Liver (tissue), 9 donors: Measurements from ENCODE around the gene TFDP2. TPM values are rescaled to one million over a fixed set of nuclear protein-coding genes. Genes with fewer than 3 reads are reported as not detected.

Source experiments
- DNase-seq: peaks from one replicate; pipeline ENCODE4 v3.0.0-alpha.2; 2017; ENCODE audit warnings: low spot score
- H3K27ac ChIP-seq, 2 donors: one replicate each; pipeline ENCODE4 v1.7.0; 2013; ENCODE audit warnings: inconsistent platforms in 2 of 2, low read length in 2 of 2, control low read depth in 1 of 2, low read depth in 1 of 2, mild to moderate bottlenecking in 1 of 2
- H3K27me3 ChIP-seq, 4 donors: one replicate each; pipeline versions ENCODE4 v1.6.1 to v1.7.0; 2013; ENCODE audit warnings: low read length in 3 of 4, inconsistent platforms in 1 of 4, mild to moderate bottlenecking in 1 of 4, moderate library complexity in 1 of 4; ENCODE audit not compliant: control insufficient read depth in 4 of 4, insufficient read depth in 4 of 4
- H3K36me3 ChIP-seq, 4 donors: one replicate each; pipeline versions ENCODE4 v1.6.1 to v1.7.0; 2013; ENCODE audit warnings: low read length in 3 of 4, mild to moderate bottlenecking in 3 of 4, low read depth in 1 of 4, moderate library complexity in 1 of 4; ENCODE audit not compliant: control insufficient read depth in 4 of 4, insufficient read depth in 3 of 4
- H3K4me1 ChIP-seq, 4 donors: one replicate each; pipeline versions ENCODE4 v1.6.1 to v1.7.0; 2013; ENCODE audit warnings: low read length in 3 of 4, mild to moderate bottlenecking in 3 of 4, moderate library complexity in 1 of 4; ENCODE audit not compliant: control insufficient read depth in 4 of 4, insufficient read depth in 4 of 4
- H3K4me3 ChIP-seq, 3 donors: one replicate each; pipeline versions ENCODE4 v1.6.1 to v1.7.0; 2013; ENCODE audit warnings: low read length in 3 of 3, control low read depth in 1 of 3, low read depth in 1 of 3, mild to moderate bottlenecking in 1 of 3
- H3K9ac ChIP-seq, 2 donors: one replicate each; pipeline ENCODE4 v1.7.0; 2013; ENCODE audit warnings: low read length in 2 of 2, mild to moderate bottlenecking in 2 of 2, moderate library complexity in 2 of 2, control low read depth in 1 of 2, low read depth in 1 of 2
- H3K9me3 ChIP-seq, 4 donors: one replicate each; pipeline versions ENCODE4 v1.6.1 to v1.7.0; 2013; ENCODE audit warnings: low read length in 3 of 4; ENCODE audit not compliant: control insufficient read depth in 4 of 4
- EGR1 ChIP-seq, 2 donors: IDR thresholded peaks; 2 replicates each; pipeline ENCODE4 v1.6.1; 2016 to 2018; ENCODE audit warnings: antibody characterized with exemption in 2 of 2, low read depth in 2 of 2
- FOXA1 ChIP-seq: IDR thresholded peaks from 2 replicates; pipeline ENCODE4 v1.6.1; 2016; ENCODE audit warnings: antibody characterized with exemption
- FOXA2 ChIP-seq: IDR thresholded peaks from 2 replicates; pipeline ENCODE4 v1.6.1; 2016; ENCODE audit warnings: antibody characterized with exemption
- GABPA ChIP-seq, 2 donors: IDR thresholded peaks in 1 of 2; conservative IDR thresholded peaks in 1 of 2; 2 replicates each; pipeline ENCODE4 v1.6.1; 2016; ENCODE audit warnings: antibody characterized with exemption in 2 of 2, mild to moderate bottlenecking in 1 of 2, moderate library complexity in 1 of 2
- HNF4A ChIP-seq, 2 donors: conservative IDR thresholded peaks; 2 replicates each; pipeline ENCODE4 v1.6.1; 2016; ENCODE audit warnings: antibody characterized with exemption in 2 of 2, mild to moderate bottlenecking in 2 of 2
- HNF4G ChIP-seq: IDR thresholded peaks from 2 replicates; pipeline ENCODE4 v1.6.1; 2016; ENCODE audit warnings: antibody characterized with exemption
- JUND ChIP-seq, 2 donors: IDR thresholded peaks; 2 replicates each; pipeline ENCODE4 v1.6.1; 2016; ENCODE audit warnings: antibody characterized with exemption in 2 of 2
- NR2F2 ChIP-seq: IDR thresholded peaks from 2 replicates; pipeline ENCODE4 v1.6.1; 2016; ENCODE audit warnings: antibody characterized with exemption
- RAD21 ChIP-seq, 2 donors: IDR thresholded peaks; 2 replicates each; pipeline ENCODE4 v1.6.1; 2016; ENCODE audit warnings: antibody characterized with exemption in 2 of 2, mild to moderate bottlenecking in 2 of 2
- RXRA ChIP-seq, 2 donors: IDR thresholded peaks; 2 replicates each; pipeline ENCODE4 v1.6.1; 2017 to 2018; ENCODE audit warnings: antibody characterized with exemption in 2 of 2, mild to moderate bottlenecking in 1 of 2
- TAF1 ChIP-seq: conservative IDR thresholded peaks from 2 replicates; pipeline ENCODE4 v1.6.1; 2016; ENCODE audit warnings: antibody characterized with exemption, mild to moderate bottlenecking
- YY1 ChIP-seq: IDR thresholded peaks from 2 replicates; pipeline ENCODE4 v1.6.1; 2016; ENCODE audit warnings: antibody characterized with exemption, mild to moderate bottlenecking
- WGBS: extraction: QIAGEN DNeasy Blood & Tissue Kit; methylation state at CpG from one replicate; pipeline ENCODE4 v1.1.7; 2013; 5-methylcytosine and 5-hydroxymethylcytosine counted together
- polyA plus RNA-seq, 2 donors: library from polyadenylated mRNA; stranded (reverse) in 1 of 2; unstranded in 1 of 2; fragments of 200-250 nt in 1 of 2; fragments of >200 nt in 1 of 2; fragmentation: Nextera tagmentation in 1 of 2; extraction: Ambion mirVana in 1 of 2; gene quantifications; one replicate each; pipeline versions ENCODE4 v1.2.1 to v1.2.3, GENCODE V29; 2013 to 2015
- total RNA-seq, 2 donors: library from RNA; depleted of rRNA; stranded (reverse); fragments of >200 nt; gene quantifications; one replicate each; pipeline ENCODE4 v1.2.3, GENCODE V29; 2014
- TF ChIP-seq, protein P1 (sequence below): fragments of 150-350 bp; IDR thresholded peaks from 2 replicates; pipeline ENCODE4 v1.5.1; 2017; ENCODE audit warnings: improper control_type of control experiment, low read depth, low read length; ENCODE audit not compliant: missing input control
- TF ChIP-seq, protein P2 (sequence below): IDR thresholded peaks from 2 replicates; pipeline ENCODE4 v1.6.1; 2016; ENCODE audit warnings: antibody characterized with exemption, mild to moderate bottlenecking
- TF ChIP-seq, protein P3 (sequence below): IDR thresholded peaks from 2 replicates; pipeline ENCODE4 v1.6.1; 2016; ENCODE audit warnings: antibody characterized with exemption
- TF ChIP-seq, protein P4 (sequence below): IDR thresholded peaks from 2 replicates; pipeline ENCODE4 v1.6.1; 2016; ENCODE audit warnings: antibody characterized with exemption
- TF ChIP-seq, protein P5 (sequence below): IDR thresholded peaks from 2 replicates; pipeline ENCODE4 v1.6.1; 2016; ENCODE audit warnings: antibody characterized with exemption
- donor health status: healthy.
- donor health status: healthy.
- donor health status: healthy.
- donor health status: healthy.
- donor health status: healthy.

TFDP2 gene
- total and polyA plus RNA-seq, 4 donors: 8.0 to 52.0 (median 29.7) TPM

DNA sequence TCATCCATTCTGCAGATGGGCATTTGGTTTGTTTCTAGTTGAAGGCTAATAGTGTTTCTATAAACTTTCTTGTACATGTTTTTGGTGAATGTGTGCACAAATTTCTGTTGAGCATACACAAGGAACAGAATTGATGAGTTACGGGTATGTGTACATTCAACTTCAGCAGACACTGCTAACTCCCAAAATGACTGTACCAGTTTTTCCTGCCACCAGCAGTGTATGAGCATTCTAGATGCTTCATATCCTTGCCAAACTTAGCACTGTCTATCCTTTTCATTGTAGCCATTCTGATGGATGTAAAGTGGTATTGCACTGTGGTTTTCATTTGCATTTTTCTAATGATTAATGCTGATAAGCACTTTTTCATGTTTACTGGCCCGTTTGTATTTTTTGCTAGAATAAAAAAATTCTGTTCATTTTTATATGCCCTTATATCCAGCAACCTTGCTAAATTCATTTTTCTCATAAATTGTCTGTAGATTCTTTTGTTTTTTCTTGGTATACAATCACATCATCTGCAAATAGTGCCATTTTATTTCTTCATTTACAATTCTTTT lies 162.7 kb downstream of the TFDP2 start (continued):
- TF ChIP-seq, protein P1, sequence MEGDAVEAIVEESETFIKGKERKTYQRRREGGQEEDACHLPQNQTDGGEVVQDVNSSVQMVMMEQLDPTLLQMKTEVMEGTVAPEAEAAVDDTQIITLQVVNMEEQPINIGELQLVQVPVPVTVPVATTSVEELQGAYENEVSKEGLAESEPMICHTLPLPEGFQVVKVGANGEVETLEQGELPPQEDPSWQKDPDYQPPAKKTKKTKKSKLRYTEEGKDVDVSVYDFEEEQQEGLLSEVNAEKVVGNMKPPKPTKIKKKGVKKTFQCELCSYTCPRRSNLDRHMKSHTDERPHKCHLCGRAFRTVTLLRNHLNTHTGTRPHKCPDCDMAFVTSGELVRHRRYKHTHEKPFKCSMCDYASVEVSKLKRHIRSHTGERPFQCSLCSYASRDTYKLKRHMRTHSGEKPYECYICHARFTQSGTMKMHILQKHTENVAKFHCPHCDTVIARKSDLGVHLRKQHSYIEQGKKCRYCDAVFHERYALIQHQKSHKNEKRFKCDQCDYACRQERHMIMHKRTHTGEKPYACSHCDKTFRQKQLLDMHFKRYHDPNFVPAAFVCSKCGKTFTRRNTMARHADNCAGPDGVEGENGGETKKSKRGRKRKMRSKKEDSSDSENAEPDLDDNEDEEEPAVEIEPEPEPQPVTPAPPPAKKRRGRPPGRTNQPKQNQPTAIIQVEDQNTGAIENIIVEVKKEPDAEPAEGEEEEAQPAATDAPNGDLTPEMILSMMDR: no peak

DNA sequence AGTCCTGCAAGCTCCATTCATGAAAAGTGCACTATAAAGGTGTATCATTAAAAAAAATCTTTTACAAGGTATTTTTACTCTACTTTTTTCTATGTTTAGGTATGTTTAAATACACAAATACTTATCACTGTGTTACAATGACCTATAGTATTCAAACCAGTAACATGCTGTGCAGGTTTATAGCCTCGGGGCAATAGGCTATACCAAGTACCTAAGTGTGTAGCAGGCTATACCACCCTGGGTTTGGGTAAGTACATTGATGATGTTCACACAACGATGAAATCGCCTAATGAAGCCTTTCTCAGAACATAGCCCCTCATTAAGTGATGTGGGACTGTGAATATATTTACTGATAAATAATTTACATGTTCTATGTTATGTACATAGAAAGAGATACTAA lies 168.3 kb downstream of the TFDP2 start:
- Histone ChIP-seq H3K27ac (no peak overlapping the region), H3K9ac (no peak overlapping the region), H3K27me3 (no peaks in the 10 kb centered on the region), H3K4me3 (no peak overlapping the region), H3K36me3 (peaks cover 0 to 5% (median 2%) of the 10 kb centered on the region in 4 donors), H3K9me3 (no peaks in the 10 kb centered on the region), H3K4me1 (no peaks in the 10 kb centered on the region)
- DNase-seq: no peak
- TF ChIP-seq, protein P1: no peak
- no peak for TF ChIP-seq EGR1 (IDR thresholded peaks at IDR 0.05; ENCODE audit: low read depth in 2 of 2)
- no peak for TF ChIP-seq FOXA2
- TF ChIP-seq RXRA (IDR thresholded peaks at IDR 0.05): no peak
- TF ChIP-seq JUND (IDR thresholded peaks at IDR 0.05): no peak
- TF ChIP-seq FOXA1: no peak
- TF ChIP-seq HNF4A (conservative IDR thresholded peaks at IDR 0.05): no peak
- TF ChIP-seq HNF4G: no peak
- TF ChIP-seq, protein P2, sequence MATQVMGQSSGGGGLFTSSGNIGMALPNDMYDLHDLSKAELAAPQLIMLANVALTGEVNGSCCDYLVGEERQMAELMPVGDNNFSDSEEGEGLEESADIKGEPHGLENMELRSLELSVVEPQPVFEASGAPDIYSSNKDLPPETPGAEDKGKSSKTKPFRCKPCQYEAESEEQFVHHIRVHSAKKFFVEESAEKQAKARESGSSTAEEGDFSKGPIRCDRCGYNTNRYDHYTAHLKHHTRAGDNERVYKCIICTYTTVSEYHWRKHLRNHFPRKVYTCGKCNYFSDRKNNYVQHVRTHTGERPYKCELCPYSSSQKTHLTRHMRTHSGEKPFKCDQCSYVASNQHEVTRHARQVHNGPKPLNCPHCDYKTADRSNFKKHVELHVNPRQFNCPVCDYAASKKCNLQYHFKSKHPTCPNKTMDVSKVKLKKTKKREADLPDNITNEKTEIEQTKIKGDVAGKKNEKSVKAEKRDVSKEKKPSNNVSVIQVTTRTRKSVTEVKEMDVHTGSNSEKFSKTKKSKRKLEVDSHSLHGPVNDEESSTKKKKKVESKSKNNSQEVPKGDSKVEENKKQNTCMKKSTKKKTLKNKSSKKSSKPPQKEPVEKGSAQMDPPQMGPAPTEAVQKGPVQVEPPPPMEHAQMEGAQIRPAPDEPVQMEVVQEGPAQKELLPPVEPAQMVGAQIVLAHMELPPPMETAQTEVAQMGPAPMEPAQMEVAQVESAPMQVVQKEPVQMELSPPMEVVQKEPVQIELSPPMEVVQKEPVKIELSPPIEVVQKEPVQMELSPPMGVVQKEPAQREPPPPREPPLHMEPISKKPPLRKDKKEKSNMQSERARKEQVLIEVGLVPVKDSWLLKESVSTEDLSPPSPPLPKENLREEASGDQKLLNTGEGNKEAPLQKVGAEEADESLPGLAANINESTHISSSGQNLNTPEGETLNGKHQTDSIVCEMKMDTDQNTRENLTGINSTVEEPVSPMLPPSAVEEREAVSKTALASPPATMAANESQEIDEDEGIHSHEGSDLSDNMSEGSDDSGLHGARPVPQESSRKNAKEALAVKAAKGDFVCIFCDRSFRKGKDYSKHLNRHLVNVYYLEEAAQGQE: no peak
- TF ChIP-seq, protein P3, sequence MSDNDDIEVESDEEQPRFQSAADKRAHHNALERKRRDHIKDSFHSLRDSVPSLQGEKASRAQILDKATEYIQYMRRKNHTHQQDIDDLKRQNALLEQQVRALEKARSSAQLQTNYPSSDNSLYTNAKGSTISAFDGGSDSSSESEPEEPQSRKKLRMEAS: no peak
- TF ChIP-seq TAF1: no peak
- no peak for TF ChIP-seq YY1
- TF ChIP-seq RAD21 (IDR thresholded peaks at IDR 0.05): no peak
- no peak for TF ChIP-seq GABPA (IDR thresholded peaks at IDR 0.05 in 1 of 2, conservative IDR thresholded peaks at IDR 0.05 in 1 of 2)
- TF ChIP-seq, protein P4, sequence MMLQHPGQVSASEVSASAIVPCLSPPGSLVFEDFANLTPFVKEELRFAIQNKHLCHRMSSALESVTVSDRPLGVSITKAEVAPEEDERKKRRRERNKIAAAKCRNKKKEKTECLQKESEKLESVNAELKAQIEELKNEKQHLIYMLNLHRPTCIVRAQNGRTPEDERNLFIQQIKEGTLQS: no peak
- TF ChIP-seq, protein P5, sequence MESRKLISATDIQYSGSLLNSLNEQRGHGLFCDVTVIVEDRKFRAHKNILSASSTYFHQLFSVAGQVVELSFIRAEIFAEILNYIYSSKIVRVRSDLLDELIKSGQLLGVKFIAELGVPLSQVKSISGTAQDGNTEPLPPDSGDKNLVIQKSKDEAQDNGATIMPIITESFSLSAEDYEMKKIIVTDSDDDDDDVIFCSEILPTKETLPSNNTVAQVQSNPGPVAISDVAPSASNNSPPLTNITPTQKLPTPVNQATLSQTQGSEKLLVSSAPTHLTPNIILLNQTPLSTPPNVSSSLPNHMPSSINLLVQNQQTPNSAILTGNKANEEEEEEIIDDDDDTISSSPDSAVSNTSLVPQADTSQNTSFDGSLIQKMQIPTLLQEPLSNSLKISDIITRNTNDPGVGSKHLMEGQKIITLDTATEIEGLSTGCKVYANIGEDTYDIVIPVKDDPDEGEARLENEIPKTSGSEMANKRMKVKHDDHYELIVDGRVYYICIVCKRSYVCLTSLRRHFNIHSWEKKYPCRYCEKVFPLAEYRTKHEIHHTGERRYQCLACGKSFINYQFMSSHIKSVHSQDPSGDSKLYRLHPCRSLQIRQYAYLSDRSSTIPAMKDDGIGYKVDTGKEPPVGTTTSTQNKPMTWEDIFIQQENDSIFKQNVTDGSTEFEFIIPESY: no peak
- no peak for TF ChIP-seq NR2F2
- 97% methylated on average over 3 of the region's 3 CpGs for WGBS
